ENCODE data around the gene EYS.

The EYS gene

DNA sequence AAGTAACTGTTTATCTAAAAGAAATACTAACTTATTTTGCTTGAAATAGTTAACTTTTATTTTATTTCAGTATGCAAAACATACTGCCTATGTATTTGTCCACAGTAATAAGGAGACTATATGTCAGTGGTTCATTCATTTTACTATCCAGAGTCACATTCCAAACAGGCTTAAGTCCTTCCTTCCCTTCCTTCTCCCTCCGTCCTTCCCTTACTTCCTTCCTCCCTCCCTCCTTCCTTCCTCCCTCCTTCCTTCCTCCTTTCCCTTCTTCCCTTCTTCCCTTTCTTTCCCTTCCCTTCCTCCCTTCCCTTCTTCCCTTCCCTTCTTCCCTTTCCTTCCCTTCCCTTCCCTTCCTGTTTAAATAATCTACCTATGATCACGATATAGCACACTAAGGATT lies 899.2 kb downstream of the EYS start:
- no peak for DNase-seq (ENCODE audit: low spot score)
- TF ChIP-seq, protein P1, sequence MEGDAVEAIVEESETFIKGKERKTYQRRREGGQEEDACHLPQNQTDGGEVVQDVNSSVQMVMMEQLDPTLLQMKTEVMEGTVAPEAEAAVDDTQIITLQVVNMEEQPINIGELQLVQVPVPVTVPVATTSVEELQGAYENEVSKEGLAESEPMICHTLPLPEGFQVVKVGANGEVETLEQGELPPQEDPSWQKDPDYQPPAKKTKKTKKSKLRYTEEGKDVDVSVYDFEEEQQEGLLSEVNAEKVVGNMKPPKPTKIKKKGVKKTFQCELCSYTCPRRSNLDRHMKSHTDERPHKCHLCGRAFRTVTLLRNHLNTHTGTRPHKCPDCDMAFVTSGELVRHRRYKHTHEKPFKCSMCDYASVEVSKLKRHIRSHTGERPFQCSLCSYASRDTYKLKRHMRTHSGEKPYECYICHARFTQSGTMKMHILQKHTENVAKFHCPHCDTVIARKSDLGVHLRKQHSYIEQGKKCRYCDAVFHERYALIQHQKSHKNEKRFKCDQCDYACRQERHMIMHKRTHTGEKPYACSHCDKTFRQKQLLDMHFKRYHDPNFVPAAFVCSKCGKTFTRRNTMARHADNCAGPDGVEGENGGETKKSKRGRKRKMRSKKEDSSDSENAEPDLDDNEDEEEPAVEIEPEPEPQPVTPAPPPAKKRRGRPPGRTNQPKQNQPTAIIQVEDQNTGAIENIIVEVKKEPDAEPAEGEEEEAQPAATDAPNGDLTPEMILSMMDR (IDR thresholded peaks at IDR 0.05; ENCODE audit: extremely low read depth, insufficient read depth, missing control alignments), result no peak
- in situ Hi-C loops (cut with MboI; ENCODE audit: low pct_unique_long_range_greater_than_20kb, low sequenced_read_pairs, unreplicated experiment), result no loop called here

DNA sequence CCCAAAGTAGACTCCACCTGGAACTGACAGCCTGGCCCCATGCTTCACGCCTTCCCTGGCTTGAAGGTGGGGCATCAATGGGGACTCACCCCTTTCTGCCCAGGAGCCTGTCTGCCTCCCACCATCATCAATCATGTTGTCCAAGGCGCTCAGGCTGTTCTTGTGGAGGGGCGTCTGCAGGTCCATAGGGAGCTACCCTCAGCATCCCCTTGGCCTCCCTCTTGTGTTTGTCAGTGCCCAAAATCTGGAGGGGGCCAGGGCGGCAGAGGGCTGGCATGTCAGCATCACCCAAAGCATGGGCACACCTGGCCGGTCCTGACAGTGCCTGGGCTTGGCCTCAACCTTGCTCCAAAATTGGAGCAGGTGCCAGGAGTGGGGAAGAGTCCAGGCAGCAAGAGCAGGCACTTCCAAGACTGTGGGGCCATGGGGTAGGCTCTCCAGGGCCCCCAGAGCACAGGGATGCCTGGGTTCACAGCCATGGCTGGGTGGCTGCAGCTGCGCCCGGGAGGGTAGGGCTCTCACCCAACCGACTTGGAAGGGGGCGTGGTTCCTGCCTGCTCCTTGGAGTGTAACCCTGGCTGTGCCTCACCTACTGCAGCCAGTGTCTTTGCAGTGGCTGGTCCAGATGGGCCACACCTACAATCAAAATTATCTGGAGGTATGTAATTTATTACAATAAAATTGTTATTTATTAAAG lies 903.4 kb downstream of the EYS start:
- DNase-seq (ENCODE audit: low spot score), result no peak
- TF ChIP-seq, protein P1 (IDR thresholded peaks at IDR 0.05; ENCODE audit: extremely low read depth, insufficient read depth, missing control alignments), result no peak
- in situ Hi-C loops (cut with MboI; ENCODE audit: low pct_unique_long_range_greater_than_20kb, low sequenced_read_pairs, unreplicated experiment), result no loop called here

DNA sequence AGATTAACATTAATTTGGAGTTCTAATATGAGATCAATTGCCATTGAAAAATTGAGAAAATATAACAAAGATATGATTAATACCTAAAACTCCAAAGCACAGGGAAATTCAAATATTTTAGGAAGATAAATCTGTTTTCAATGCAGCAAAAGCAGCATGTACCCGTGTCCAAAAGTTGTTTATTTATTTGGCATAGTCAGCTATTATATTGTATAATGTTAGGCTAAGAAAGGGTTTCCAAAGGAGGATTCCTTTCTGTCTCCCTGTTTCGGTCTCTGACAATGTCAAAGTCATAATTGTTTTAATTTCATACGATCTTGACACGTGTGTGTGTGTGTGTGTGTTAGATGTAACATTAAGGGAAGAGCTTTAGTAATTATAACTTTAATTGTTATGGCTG lies 914.5 kb downstream of the EYS start:
- TF ChIP-seq, protein P1 (IDR thresholded peaks at IDR 0.05; ENCODE audit: extremely low read depth, insufficient read depth, missing control alignments), result no peak
- in situ Hi-C loops (cut with MboI; ENCODE audit: low pct_unique_long_range_greater_than_20kb, low sequenced_read_pairs, unreplicated experiment), result no loop called here
- no peak for DNase-seq (ENCODE audit: low spot score)

DNA sequence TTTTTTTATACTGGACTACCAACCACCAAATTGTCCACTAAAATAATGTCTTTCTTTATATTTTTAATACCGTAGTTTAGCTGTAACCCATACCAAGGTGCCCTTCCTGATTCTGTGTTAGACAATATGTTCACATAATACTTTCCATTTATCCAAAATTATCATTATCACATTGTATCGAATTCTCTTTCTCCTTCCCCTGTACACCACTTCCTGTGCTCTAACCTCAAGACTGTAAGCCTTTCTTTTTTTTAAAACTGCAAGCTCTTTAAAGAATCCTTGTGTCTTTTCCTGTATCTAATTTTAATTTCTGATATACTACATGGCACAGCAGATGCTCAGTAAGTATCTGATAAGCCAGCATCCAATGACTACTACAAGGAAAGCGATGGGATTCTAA lies 917.5 kb downstream of the EYS start:
- in situ Hi-C loops (cut with MboI; ENCODE audit: low pct_unique_long_range_greater_than_20kb, low sequenced_read_pairs, unreplicated experiment), result no loop called here

DNA sequence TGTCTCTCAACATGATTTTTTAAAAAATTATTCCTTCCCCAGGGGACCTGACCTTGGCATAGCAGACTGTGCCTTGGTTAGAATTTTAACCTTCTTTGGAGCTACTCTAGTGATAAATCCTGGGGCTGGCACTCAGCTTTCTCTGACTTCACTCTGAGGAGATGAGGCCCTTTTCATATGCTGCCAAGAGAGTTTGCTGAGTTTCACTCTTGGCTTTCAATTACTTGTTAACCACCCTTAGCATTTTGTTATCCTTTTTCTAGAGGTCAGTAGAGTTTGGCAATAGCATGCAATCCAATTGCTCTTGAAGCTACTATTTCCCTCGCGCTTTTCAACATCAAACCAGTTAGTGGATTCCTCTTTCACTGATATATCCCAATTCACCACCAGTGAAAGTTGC lies 920.3 kb downstream of the EYS start:
- TF ChIP-seq, protein P1 (IDR thresholded peaks at IDR 0.05; ENCODE audit: extremely low read depth, insufficient read depth, missing control alignments), result no peak
- in situ Hi-C loops (cut with MboI; ENCODE audit: low pct_unique_long_range_greater_than_20kb, low sequenced_read_pairs, unreplicated experiment), result no loop called here
- no peak for DNase-seq (ENCODE audit: low spot score)

More for the DNA sequence above, 917.5 kb downstream of the EYS start:
- DNase-seq (ENCODE audit: low spot score), result no peak
- TF ChIP-seq, protein P1 (IDR thresholded peaks at IDR 0.05; ENCODE audit: extremely low read depth, insufficient read depth, missing control alignments), result no peak

DNA sequence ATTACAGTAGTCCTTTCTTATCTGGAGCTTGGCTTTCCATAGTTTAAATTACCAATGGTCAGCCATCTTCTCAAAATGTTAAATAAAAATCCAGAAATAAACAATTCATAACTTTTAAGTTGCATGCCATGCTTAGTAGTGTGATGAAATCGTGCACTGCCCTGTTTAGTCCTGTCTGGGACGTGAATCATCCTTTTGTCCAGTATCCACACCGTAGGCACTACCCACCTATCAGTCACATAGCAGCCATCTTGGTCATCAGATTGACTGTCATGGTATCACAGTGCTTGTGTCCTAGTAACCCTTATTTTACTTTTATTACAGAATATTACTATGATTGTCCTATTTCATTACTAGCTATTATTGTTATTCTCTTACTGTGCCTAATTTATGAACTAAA lies 924.1 kb downstream of the EYS start:
- TF ChIP-seq, protein P1 (IDR thresholded peaks at IDR 0.05; ENCODE audit: extremely low read depth, insufficient read depth, missing control alignments), result no peak
- no peak for DNase-seq (ENCODE audit: low spot score)
- in situ Hi-C loops (cut with MboI; ENCODE audit: low pct_unique_long_range_greater_than_20kb, low sequenced_read_pairs, unreplicated experiment), result no loop called here
